Loucy (cell line): ENCODE measurements around the gene SRRM3.

Source experiments
- EZH2phosphoT487 ChIP-seq: fragments of 200-600 bp; IDR thresholded peaks from 2 replicates; pipeline ENCODE4 v1.6.1; 2018; ENCODE audit warnings: antibody characterized with exemption, mild to moderate bottlenecking, moderate library complexity, borderline replicate concordance
- TF ChIP-seq, protein P1 (sequence below): fragments of 200-600 bp; sonication (generic); conservative IDR thresholded peaks from 2 replicates; pipeline ENCODE4 v1.5.1; 2014; ENCODE audit warnings: mild to moderate bottlenecking, antibody characterized with exemption, low read length

DNA sequence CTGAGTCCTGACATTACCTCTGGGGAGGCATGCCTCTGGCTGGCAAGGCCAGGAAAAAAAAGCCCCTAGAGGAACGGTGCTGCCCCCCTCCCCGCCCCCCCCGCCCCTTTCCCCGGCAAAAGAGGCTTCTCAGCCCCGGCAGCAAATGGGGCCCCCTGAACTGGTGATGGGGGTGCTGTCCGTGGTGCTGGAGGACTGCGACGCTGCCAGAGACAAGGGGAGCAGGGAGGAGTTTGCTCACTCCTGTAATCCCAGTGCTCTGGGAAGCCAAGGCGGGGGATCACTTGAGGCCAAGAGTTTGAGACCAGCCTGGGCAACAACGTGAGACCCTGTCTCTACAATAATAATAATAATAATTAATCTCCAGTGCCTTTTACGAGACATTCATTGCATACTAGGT, 23.7 kb downstream of the SRRM3 start:
- TF ChIP-seq, protein P1, sequence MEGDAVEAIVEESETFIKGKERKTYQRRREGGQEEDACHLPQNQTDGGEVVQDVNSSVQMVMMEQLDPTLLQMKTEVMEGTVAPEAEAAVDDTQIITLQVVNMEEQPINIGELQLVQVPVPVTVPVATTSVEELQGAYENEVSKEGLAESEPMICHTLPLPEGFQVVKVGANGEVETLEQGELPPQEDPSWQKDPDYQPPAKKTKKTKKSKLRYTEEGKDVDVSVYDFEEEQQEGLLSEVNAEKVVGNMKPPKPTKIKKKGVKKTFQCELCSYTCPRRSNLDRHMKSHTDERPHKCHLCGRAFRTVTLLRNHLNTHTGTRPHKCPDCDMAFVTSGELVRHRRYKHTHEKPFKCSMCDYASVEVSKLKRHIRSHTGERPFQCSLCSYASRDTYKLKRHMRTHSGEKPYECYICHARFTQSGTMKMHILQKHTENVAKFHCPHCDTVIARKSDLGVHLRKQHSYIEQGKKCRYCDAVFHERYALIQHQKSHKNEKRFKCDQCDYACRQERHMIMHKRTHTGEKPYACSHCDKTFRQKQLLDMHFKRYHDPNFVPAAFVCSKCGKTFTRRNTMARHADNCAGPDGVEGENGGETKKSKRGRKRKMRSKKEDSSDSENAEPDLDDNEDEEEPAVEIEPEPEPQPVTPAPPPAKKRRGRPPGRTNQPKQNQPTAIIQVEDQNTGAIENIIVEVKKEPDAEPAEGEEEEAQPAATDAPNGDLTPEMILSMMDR = no peak
- no peak for TF ChIP-seq EZH2phosphoT487
